Lung (tissue), 12 donors: Measurements from ENCODE around the gene KLF16. TPM values are rescaled to one million over a fixed set of nuclear protein-coding genes. Genes with fewer than 3 reads are reported as not detected.

ENCODE experiments used
- ATAC-seq: fragments of 200-7000 bp; cut with Tn5 transposase; one replicate; pipeline ENCODE4 v1.9.1; 2020; ENCODE audit warnings: moderate number of reproducible peaks; ENCODE audit not compliant: insufficient read depth, low FRiP score
- DNase-seq, 3 donors: peaks; one replicate each; pipeline ENCODE4 v3.0.0-alpha.2; 2013 to 2017
- H3K27ac ChIP-seq, 2 donors: one replicate each; pipeline ENCODE4 v1.5.1; 2013; ENCODE audit warnings: mild to moderate bottlenecking in 2 of 2, moderate library complexity in 2 of 2, control low read depth in 1 of 2, inconsistent platforms in 1 of 2, low read depth in 1 of 2, low read length in 1 of 2
- H3K27me3 ChIP-seq, 3 donors: one replicate each; pipeline ENCODE4 v1.5.1; 2013; ENCODE audit warnings: low read length in 2 of 3; ENCODE audit not compliant: control insufficient read depth in 3 of 3, insufficient read depth in 3 of 3
- H3K36me3 ChIP-seq, 4 donors: one replicate each; pipeline ENCODE4 v1.5.1; 2013; ENCODE audit warnings: low read length in 4 of 4, mild to moderate bottlenecking in 1 of 4, moderate library complexity in 1 of 4; ENCODE audit not compliant: control insufficient read depth in 4 of 4, insufficient read depth in 4 of 4
- H3K4me1 ChIP-seq, 5 donors: one replicate each; pipeline ENCODE4 v1.5.1; 2013; ENCODE audit warnings: low read length in 5 of 5, mild to moderate bottlenecking in 2 of 5, moderate library complexity in 1 of 5; ENCODE audit not compliant: control insufficient read depth in 5 of 5, insufficient read depth in 5 of 5
- H3K4me3 ChIP-seq: one replicate; pipeline ENCODE4 v1.5.1; 2013; ENCODE audit warnings: mild to moderate bottlenecking, control low read depth, moderate library complexity
- H3K9ac ChIP-seq, 2 donors: one replicate each; pipeline ENCODE4 v1.5.1; 2013; ENCODE audit warnings: low read length in 2 of 2, control low read depth in 1 of 2; ENCODE audit not compliant: insufficient read depth in 1 of 2
- H3K9me3 ChIP-seq, 4 donors: one replicate each; pipeline ENCODE4 v1.5.1; 2013; ENCODE audit warnings: low read length in 3 of 4, mild to moderate bottlenecking in 1 of 4, moderate library complexity in 1 of 4; ENCODE audit not compliant: control insufficient read depth in 4 of 4, insufficient read depth in 3 of 4
- WGBS, 2 donors: extraction: QIAGEN DNeasy Blood & Tissue Kit; methylation state at CpG; one replicate each; pipeline ENCODE4 v1.1.7; 2013; 5-methylcytosine and 5-hydroxymethylcytosine counted together
- polyA plus RNA-seq, 2 donors: library from polyadenylated mRNA; stranded (reverse); fragments of 200-250 nt; gene quantifications; one replicate each; pipeline ENCODE4 v1.2.1, GENCODE V29; 2013
- total RNA-seq, 2 donors: library from RNA; depleted of rRNA in 1 of 2; stranded (reverse); fragments of >200 nt in 1 of 2; gene quantifications; one replicate each; pipeline ENCODE4 v1.2.1, GENCODE V29; 2014 to 2021
- TF ChIP-seq, protein P1 (sequence below): IDR thresholded peaks from 2 replicates; pipeline ENCODE4 v1.5.1; 2012; ENCODE audit warnings: mild to moderate bottlenecking; ENCODE audit errors: control extremely low read depth, extremely low read depth
- donor health status: control.
- donor health status: control.
- donor health status: Bipolar disorder and iron deficiency.
- donor health status: healthy.
- donor health status: DM: yes; HTN: yes; CAD: no.

The KLF16 gene
- total and polyA plus RNA-seq, 4 donors: 3.3 to 25.6 (median 15.8) TPM

DNA sequence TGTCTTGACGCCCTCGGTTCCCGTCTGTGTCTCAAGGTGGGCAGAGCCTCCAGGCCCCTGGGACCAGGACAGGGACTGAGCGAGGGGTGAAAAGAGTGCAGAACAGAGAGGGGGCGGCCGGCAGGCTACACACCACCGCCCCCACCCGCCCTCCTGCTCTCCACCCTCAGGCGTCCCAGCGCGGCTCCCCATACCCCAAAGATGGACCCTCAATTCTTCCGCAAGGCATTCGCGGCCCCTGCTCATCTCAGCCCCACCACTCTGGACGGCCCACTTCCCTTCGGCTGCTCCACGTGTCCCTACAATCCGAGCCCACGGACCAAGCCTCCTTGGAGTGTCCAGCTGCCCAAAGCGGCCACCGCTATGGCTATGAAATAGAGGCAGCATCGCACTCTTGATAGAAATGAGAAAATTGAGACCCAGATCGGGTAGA, 1.8 kb downstream of the KLF16 start:
- no peaks in the 10 kb centered on the region for H3K36me3 ChIP-seq
- TF ChIP-seq, protein P1, sequence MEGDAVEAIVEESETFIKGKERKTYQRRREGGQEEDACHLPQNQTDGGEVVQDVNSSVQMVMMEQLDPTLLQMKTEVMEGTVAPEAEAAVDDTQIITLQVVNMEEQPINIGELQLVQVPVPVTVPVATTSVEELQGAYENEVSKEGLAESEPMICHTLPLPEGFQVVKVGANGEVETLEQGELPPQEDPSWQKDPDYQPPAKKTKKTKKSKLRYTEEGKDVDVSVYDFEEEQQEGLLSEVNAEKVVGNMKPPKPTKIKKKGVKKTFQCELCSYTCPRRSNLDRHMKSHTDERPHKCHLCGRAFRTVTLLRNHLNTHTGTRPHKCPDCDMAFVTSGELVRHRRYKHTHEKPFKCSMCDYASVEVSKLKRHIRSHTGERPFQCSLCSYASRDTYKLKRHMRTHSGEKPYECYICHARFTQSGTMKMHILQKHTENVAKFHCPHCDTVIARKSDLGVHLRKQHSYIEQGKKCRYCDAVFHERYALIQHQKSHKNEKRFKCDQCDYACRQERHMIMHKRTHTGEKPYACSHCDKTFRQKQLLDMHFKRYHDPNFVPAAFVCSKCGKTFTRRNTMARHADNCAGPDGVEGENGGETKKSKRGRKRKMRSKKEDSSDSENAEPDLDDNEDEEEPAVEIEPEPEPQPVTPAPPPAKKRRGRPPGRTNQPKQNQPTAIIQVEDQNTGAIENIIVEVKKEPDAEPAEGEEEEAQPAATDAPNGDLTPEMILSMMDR: no peak
- H3K27me3 ChIP-seq: no peaks in the 10 kb centered on the region
- ATAC-seq (no peak), DNase-seq (no peak)
- H3K4me1 ChIP-seq: peaks cover 0 to 48% (median 28%) of the 10 kb centered on the region in 5 donors
- H3K9me3 ChIP-seq: no peaks in the 10 kb centered on the region
- WGBS, 2 donors: 48 to 49% methylated on average over 23 of the region's 23 CpGs
- no peak overlapping the region for H3K9ac ChIP-seq
- H3K4me3 ChIP-seq: no peak overlapping the region
- H3K27ac ChIP-seq: peak overlapping the region in 1 of 2 donors; percentile 4

DNA sequence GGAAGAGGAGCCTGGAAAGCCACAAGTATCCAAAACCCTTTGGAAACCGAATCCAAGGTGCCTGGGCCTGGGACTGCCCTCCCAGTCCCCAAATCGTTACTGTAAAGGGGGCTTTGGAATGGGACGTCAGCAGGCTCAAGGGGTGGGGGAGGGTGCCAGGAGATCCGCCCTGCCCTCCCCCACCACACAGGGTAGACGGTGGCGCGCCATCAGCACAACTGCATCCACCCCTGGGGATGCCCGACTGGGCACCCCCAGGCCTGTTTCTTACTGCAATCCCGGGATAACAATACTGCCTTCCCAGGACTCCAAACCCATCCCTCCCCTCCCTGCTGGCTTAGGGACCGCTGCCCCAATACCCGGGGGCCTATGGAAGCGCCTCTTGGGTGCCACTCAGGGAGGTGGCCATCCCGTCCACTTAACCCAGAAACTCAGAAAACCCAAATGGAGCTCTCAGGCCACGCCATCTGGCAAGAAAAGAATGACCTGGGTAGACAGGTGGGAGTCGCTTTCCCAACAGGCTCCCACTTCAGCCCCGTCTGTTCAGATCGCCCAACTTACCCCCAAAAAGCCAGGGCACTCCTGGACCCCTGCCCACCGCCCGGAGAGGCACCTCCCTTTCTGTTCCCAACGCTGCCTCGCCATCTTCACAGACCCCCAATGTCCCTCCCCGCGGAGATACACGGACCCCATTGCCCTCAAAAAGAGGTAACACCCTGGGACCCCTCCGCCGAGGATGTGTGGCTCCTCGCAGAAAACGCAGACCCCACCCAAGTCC, 2.4 kb downstream of the KLF16 start:
- WGBS, 2 donors: 71 to 75% methylated on average over 27 to 28 of the region's 28 CpGs
- no peak overlapping the region for H3K27ac ChIP-seq
- peaks cover 0 to 54% (median 34%) of the 10 kb centered on the region in 5 donors for H3K4me1 ChIP-seq
- H3K9me3 ChIP-seq: no peaks in the 10 kb centered on the region
- H3K9ac ChIP-seq: no peak overlapping the region
- TF ChIP-seq, protein P1: no peak
- no peak overlapping the region for H3K4me3 ChIP-seq
- DNase-seq (no peak), ATAC-seq (no peak)
- no peaks in the 10 kb centered on the region for H3K27me3 ChIP-seq
- no peaks in the 10 kb centered on the region for H3K36me3 ChIP-seq

DNA sequence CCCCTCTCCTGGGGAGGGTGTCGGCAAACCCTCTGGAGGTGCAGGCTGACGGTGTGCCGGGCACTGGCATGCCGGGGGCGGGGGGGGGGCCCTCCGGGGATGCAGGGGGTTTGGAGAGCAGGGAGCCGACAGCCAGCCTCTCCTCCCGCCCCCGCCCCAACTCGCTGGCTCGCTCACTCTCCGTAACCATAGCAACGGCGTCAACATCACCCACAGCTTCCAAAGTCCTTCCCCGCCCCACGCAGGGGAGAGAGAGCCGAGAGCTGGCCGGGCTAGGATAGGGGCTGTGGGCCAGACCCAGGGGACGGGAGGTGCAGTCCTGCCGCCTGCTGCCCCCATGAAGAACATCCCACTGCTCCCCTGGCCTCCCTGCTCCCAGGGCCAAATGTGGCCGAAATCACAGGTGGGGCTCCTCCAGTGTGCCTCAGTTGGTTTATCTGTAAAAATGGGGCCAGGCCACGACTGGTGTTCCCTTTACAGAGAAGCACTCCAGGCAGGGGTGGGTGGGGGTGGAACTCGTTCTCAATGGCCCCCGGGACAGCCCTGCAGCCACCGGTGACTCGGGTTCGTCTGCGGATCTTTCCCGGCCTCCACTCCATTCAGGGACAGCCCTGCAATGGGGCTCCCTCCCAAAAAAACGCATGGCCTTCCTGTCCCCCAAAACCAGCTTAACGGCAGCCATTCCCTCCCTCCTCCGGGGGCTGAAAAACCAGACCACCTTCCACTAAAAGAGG, 3.2 kb downstream of the KLF16 start:
- H3K4me1 ChIP-seq: peaks cover 2 to 61% (median 41%) of the 10 kb centered on the region in 5 donors
- DNase-seq: peak; percentile 92 to 94 (median 92)

More for the DNA sequence above, 3.2 kb downstream of the KLF16 start:
- Histone ChIP-seq H3K36me3 (no peaks in the 10 kb centered on the region), H3K27ac (no peak overlapping the region), H3K27me3 (no peaks in the 10 kb centered on the region), H3K9ac (no peak overlapping the region), H3K4me3 (no peak overlapping the region), H3K9me3 (no peaks in the 10 kb centered on the region)
- WGBS, 2 donors: 40 to 51% methylated on average over 31 to 32 of the region's 32 CpGs
- TF ChIP-seq, protein P1: no peak
- no peak for ATAC-seq
